ENCODE measurements around the gene ARHGEF2.

Gene ARHGEF2

GRCh38 chr1:155993595-155993994 lies 15.2 kb upstream of the ARHGEF2 start:
- in situ Hi-C loops (cut with MboI; ENCODE audit: low sequenced_read_pairs): no loop called here

- in situ Hi-C loops (cut with MboI; ENCODE audit: low sequenced_read_pairs): no loop called here
Measured at GRCh38 chr1:155990005-155990739, 11.8 kb upstream of the ARHGEF2 start.

- in situ Hi-C loops (cut with MboI; ENCODE audit: low sequenced_read_pairs): no loop called here
Measured at GRCh38 chr1:155989242-155990004, 11.1 kb upstream of the ARHGEF2 start.

GRCh38 chr1:155984903-155985645 lies 6.7 kb upstream of the ARHGEF2 start:
- in situ Hi-C loops (cut with MboI; ENCODE audit: low sequenced_read_pairs): loop anchor here (5.0 kb wide), 1 partner anchor 38 kb away; no protein-coding TSS in a partner anchor

- in situ Hi-C loops (cut with MboI; ENCODE audit: low sequenced_read_pairs): loop anchor here (5.0 kb wide), 1 partner anchor 37 kb away; no protein-coding TSS in a partner anchor
Measured at GRCh38 chr1:155984341-155984740, 6.0 kb upstream of the ARHGEF2 start.

DNA sequence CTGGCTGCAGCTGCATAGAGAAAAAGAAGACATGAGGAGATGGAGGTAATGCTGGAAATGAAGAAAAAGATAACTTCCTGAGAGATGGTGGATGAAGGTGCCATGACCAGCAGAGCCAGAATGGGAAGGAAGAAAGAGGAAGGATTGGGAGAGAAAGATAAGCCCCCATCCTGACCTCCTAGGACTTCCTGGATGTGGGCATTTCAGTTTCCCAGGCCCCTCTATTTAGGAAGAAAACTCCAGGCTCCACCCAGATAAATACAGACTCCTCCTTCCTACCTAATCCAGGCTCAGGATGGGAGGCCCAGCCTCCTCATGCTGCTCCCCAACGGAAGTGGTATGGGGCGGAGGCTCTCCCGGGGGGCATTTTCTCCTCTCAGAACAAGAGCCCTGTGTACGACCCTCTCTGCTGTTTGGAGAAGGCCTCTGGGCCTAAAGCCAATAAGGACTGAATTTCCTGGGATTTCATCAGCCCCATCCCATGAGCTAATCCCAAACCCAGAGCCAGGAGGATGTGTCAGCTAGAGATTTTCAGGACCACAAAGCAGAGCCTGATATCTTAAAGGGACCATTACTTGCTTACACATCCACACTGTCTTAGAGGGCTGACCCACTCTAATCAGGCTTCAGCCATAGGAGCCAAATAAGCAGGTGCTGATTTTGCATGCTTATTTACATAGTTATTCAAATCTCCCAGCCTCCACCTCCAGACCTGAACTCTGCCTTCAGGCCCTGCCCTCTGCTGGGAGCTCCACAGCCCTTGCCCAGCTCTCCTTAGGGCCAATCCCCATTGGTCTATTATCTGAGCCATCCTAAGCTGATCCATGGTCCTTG lies 5.1 kb upstream of the ARHGEF2 start:
- in situ Hi-C loops (cut with MboI; ENCODE audit: low sequenced_read_pairs): loop anchor here (5.0 kb wide), 1 partner anchor 36 kb away; no protein-coding TSS in a partner anchor

- in situ Hi-C loops (cut with MboI; ENCODE audit: low sequenced_read_pairs): loop anchor here (5.0 kb wide), 1 partner anchor 35 kb away; no protein-coding TSS in a partner anchor
Measured at GRCh38 chr1:155982106-155982505, 3.8 kb upstream of the ARHGEF2 start.

GRCh38 chr1:155981266-155982088 lies 3.1 kb upstream of the ARHGEF2 start:
- in situ Hi-C loops (cut with MboI; ENCODE audit: low sequenced_read_pairs): loop anchor here (5.0 kb wide), 1 partner anchor 34 kb away; no protein-coding TSS in a partner anchor

- in situ Hi-C loops (cut with MboI; ENCODE audit: low sequenced_read_pairs): loop anchor here (5.0 kb wide), 1 partner anchor 32 kb away; no protein-coding TSS in a partner anchor
Measured at GRCh38 chr1:155979597-155980343, 1.4 kb upstream of the ARHGEF2 start.

DNA sequence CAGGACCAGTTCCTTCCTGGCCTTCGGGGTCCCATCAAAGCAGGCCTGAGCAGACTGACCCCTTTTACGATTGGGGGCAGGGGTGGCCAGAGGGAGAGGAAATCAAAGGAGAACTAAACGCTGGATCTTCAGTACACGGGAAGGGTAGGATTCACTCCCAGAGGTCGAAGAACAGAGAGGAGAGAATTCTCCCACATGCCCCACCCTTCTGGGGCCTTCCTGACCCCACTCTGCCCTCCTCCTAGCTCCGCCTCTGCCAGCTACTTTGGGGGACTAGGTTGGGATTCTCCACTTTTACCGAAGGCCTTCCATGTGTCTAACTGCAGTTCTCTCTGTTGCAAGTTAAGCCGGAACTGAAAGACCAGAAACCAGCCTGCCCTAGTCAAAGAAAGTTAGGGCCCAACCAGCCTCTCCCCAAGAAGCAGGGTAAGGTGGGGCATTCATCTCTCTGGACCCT lies 654 bp upstream of the ARHGEF2 start:
- in situ Hi-C loops (cut with MboI; ENCODE audit: low sequenced_read_pairs): no loop called here

GRCh38 chr1:155977690-155978324 lies 540 bp downstream of the ARHGEF2 start:
- in situ Hi-C loops (cut with MboI; ENCODE audit: low sequenced_read_pairs): no loop called here

DNA sequence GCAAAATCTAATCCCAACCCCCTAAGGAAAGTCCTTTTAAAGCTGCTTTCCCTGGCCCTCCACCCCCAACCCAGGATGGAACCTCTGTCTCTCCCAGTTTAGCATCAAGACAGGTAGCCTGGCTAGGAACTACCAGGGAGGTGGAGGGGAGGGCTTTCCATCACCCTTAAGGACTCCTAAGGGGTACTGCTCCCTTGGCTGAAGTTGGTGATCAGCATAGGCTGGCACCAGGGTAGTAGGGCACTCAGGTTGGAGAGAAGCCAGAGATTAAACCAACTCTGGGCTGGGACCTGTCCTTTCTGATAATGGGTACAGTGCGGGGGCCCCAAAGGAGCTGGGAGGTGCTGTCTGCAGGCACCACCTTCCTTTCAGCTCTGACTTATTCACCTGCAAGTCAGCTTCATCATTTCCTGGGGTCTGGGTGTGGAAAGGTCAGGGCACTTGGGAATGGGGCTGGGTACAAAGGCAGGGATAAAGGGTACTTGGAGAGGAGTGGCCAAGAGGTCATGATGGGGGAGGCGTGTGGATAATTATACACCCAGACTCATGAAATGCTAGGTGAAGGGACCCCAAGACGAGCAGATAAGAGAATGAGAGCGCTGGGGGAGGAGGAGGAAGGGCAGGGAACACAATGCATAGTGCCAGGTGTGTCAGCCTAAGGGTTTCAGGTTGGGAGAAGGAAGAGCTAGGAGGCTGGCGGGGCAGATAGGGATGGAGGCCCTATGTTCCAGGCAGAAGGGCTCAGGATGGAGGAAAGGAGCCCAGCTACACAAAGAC lies 1.2 kb downstream of the ARHGEF2 start:
- in situ Hi-C loops (cut with MboI; ENCODE audit: low sequenced_read_pairs): no loop called here

DNA sequence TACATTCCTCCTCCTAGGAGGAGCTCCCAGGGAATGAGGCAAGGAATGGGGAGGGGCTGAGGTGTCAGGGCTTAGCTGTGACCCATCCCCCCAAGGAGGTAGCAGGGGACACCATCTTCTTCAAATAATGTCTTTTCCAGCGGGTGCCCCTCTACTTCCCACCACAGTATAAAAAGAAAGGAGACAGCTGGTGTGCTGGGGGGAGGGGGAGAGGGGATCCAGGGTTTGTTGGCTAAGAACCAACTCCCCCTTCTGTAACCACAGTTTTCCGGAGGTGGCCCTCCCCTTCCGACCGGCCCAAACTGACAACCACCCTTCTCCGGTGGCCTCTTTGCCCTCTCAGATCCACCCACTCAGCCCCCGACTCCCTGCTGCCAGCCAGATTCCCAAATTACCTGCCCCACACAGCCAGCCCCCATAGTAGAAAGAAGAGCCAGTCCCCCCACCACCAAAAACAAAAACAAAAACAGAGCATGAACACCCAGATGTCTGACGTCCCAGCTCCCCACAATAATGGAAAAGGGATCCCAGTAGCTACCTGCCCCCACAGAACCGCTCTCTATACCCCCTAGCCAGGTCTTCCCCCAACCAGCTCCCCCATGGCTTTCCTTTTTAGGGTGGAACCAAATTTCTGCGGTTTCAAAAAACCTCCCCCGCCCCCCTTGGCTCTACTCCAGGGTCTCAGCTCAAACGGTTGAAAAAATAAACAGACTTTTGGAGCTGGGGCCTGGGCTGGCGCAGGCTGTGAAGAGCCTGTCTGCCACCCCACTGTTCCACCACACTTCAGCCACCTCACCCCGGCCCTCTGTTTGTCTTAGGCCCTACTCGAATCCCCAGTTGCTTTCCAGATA lies 2.1 kb downstream of the ARHGEF2 start:
- in situ Hi-C loops (cut with MboI; ENCODE audit: low sequenced_read_pairs): no loop called here

DNA sequence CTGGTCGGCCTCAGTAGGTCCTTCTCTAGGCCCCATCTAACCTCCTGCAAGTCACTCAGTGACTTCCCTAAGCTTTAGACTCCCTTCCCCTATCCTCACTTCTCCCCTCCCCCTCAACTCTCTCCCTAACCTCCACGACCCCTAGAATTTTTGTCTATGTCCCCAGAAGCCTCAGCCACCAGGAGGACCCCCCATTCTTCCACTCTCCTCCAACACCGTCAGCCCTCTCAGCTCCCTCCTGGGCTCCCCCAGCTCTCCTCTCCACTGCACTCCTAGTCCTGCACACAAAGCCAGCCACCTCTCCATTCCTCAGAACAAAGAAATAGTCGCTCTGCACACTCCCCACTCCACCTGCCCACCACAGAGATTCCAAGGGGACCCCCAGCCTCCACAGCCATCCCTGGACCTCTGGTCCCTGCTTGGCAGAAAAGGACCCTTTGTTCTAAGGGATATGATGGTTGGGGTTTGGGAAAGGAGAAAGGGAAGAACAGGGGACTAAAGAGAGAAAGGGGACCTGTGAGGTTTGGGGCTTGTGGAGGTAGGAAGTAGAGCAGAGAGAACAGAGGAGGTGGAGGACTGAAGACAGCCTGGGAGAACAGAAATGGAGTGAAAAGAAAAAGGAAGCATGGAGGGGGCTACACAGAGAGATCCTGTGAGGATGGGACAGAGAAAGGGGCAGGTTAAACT lies 2.8 kb downstream of the ARHGEF2 start:
- in situ Hi-C loops (cut with MboI; ENCODE audit: low sequenced_read_pairs): no loop called here

DNA sequence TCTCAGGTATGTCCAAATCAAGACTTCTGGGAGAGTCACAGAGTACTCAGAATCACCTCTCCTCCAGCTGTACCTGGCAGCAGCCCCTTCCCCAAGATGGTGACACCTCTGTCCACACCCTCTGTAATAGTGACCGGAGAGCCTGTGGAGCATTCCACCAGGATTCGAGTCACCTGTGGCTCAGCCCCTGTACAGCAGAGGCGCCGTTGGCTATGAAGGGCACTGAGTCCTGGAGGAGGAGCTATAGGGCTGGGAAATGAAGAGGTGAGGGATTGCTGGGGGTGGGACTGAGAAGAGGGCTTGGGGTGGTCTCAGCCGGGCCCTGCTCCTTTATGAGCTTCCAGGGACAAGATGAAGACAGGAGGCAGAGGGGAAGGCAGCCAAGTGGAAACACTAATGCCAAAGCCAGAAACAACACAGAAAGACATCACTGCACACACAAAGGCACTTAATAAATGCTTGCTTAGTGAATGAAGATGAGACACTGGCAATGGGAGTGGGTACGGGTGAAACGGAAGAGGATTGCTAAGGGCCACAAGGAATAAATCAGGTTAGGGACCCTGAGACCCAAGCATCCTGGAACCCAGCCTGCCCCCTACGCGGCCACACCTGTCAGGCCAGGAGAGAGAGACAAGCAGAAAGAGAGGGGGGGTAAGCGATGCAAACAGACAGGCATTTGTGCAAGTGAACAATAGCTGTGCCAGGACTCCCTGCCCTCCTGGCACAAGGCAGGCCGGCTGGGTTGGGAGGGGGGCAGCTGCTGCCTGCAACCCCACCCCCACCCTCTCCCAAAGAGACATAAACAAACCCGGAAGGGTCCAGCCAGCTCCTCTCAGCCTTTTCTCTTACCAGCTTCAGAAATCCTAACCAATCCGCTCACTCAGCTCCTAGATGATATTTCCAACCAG lies 3.9 kb downstream of the ARHGEF2 start:
- in situ Hi-C loops (cut with MboI; ENCODE audit: low sequenced_read_pairs): no loop called here

Measured in HL-60/S4 treated with retinoic acid at 250 ng/mL for 4 days and 3 days (cell line).